ENCODE results near the gene SLCO3A1. TPM values are rescaled to one million over a fixed set of nuclear protein-coding genes. Genes with fewer than 3 reads are reported as not detected.

Gene SLCO3A1
- total RNA-seq, 1 experiment from 2014 or later: 9.1 TPM

DNA sequence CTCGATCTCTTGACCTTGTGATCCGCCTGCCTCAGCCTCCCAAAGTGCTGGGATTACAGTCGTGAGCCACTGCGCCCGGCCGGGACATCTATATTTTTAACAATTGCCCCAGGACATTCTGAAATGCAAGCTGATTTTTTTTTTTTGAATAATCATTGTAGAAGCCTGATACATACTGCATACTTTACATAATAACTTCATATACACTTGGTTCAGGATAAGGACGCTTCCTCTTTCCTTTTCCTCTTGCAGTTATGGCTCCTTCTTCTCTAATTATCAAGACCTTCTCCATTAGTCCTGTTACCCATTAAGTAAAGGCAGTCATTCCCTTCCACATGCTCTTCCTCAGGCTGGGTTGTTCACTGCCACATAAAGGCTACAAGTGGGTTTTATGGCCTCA is 58.3 kb downstream of the SLCO3A1 start:
- POLR2A ChIA-PET: no interaction called here
- Mint-ChIP-seq H3K4me1 (peaks cover 24% of the 10 kb centered on the region), H3K36me3 (no peaks in the 10 kb centered on the region), H3K9me3 (no peaks in the 10 kb centered on the region), H3K27ac (no peak overlapping the region), H3K27me3 (ENCODE audit: low read depth) (no peaks in the 10 kb centered on the region), H3K4me3 (no peak overlapping the region)
- TF ChIP-seq IRF2 (CRISPR knock-in tag; IDR thresholded peaks at IDR 0.05; ENCODE audit: borderline replicate concordance, low read depth) (no peak), GABPB1 (CRISPR knock-in tag; IDR thresholded peaks at IDR 0.05) (no peak), ZBTB21 (CRISPR knock-in tag; IDR thresholded peaks at IDR 0.05; ENCODE audit: borderline replicate concordance) (no peak), SP1 (CRISPR knock-in tag; conservative IDR thresholded peaks at IDR 0.05) (no peak), ZNF396 (CRISPR knock-in tag; IDR thresholded peaks at IDR 0.05; ENCODE audit: borderline replicate concordance) (no peak), NFYB (CRISPR knock-in tag; conservative IDR thresholded peaks at IDR 0.05; ENCODE audit: low read depth) (no peak), IRF1 (CRISPR knock-in tag; IDR thresholded peaks at IDR 0.05) (no peak)
- TF ChIP-seq, protein P1, sequence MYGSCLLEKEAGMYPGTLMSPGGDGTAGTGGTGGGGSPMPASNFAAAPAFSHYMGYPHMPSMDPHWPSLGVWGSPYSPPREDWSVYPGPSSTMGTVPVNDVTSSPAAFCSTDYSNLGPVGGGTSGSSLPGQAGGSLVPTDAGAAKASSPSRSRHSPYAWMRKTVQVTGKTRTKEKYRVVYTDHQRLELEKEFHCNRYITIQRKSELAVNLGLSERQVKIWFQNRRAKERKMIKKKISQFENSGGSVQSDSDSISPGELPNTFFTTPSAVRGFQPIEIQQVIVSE (CRISPR knock-in tag; IDR thresholded peaks at IDR 0.05; ENCODE audit: borderline replicate concordance): no peak
- TF ChIP-seq, protein P2, sequence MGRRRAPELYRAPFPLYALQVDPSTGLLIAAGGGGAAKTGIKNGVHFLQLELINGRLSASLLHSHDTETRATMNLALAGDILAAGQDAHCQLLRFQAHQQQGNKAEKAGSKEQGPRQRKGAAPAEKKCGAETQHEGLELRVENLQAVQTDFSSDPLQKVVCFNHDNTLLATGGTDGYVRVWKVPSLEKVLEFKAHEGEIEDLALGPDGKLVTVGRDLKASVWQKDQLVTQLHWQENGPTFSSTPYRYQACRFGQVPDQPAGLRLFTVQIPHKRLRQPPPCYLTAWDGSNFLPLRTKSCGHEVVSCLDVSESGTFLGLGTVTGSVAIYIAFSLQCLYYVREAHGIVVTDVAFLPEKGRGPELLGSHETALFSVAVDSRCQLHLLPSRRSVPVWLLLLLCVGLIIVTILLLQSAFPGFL (CRISPR knock-in tag; IDR thresholded peaks at IDR 0.05; ENCODE audit: borderline replicate concordance): no peak
- TF ChIP-seq, protein P3, sequence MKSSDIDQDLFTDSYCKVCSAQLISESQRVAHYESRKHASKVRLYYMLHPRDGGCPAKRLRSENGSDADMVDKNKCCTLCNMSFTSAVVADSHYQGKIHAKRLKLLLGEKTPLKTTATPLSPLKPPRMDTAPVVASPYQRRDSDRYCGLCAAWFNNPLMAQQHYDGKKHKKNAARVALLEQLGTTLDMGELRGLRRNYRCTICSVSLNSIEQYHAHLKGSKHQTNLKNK (CRISPR knock-in tag; IDR thresholded peaks at IDR 0.05): no peak
- TF ChIP-seq, protein P4, sequence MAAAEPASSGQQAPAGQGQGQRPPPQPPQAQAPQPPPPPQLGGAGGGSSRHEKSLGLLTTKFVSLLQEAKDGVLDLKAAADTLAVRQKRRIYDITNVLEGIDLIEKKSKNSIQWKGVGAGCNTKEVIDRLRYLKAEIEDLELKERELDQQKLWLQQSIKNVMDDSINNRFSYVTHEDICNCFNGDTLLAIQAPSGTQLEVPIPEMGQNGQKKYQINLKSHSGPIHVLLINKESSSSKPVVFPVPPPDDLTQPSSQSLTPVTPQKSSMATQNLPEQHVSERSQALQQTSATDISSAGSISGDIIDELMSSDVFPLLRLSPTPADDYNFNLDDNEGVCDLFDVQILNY (CRISPR knock-in tag; IDR thresholded peaks at IDR 0.05): no peak
- TF ChIP-seq, protein P5, sequence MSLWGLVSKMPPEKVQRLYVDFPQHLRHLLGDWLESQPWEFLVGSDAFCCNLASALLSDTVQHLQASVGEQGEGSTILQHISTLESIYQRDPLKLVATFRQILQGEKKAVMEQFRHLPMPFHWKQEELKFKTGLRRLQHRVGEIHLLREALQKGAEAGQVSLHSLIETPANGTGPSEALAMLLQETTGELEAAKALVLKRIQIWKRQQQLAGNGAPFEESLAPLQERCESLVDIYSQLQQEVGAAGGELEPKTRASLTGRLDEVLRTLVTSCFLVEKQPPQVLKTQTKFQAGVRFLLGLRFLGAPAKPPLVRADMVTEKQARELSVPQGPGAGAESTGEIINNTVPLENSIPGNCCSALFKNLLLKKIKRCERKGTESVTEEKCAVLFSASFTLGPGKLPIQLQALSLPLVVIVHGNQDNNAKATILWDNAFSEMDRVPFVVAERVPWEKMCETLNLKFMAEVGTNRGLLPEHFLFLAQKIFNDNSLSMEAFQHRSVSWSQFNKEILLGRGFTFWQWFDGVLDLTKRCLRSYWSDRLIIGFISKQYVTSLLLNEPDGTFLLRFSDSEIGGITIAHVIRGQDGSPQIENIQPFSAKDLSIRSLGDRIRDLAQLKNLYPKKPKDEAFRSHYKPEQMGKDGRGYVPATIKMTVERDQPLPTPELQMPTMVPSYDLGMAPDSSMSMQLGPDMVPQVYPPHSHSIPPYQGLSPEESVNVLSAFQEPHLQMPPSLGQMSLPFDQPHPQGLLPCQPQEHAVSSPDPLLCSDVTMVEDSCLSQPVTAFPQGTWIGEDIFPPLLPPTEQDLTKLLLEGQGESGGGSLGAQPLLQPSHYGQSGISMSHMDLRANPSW (CRISPR knock-in tag; conservative IDR thresholded peaks at IDR 0.05; ENCODE audit: low read depth): no peak
- CTCF ChIA-PET: no interaction called here
- no peak for DNase-seq (ENCODE audit: low spot score)
- ATAC-seq: no peak

DNA sequence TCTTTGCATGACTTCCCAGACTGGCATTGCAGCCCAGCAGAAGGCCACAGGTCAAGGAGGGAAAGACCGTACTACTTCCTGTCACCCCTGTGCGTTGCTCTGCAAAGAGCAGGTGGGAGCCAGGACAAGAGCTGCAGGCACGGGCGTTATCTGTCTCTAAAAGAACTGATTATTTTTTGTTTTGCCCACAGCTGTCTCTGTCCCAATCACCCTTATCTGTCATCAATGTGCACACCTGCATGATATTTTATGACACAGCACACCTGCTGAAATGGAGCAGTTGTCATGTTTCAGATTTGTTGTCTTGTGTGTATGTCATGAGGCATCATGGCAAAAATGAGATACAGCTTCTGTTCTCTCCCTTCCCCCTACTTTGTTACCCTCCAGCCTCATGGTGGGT is 58.8 kb downstream of the SLCO3A1 start:
- Mint-ChIP-seq H3K36me3 (no peaks in the 10 kb centered on the region), H3K4me1 (peaks cover 24% of the 10 kb centered on the region), H3K4me3 (no peak overlapping the region), H3K9me3 (no peaks in the 10 kb centered on the region), H3K27me3 (ENCODE audit: low read depth) (no peaks in the 10 kb centered on the region), H3K27ac (no peak overlapping the region; the same call in 1 of the 2 replicates)
- CTCF ChIA-PET: no interaction called here
- DNase-seq (ENCODE audit: low spot score) (no peak), ATAC-seq (no peak)
- TF ChIP-seq, protein P1 (CRISPR knock-in tag; IDR thresholded peaks at IDR 0.05; ENCODE audit: borderline replicate concordance): no peak
- TF ChIP-seq, protein P4 (CRISPR knock-in tag; IDR thresholded peaks at IDR 0.05): no peak
- TF ChIP-seq NFATC4 (CRISPR knock-in tag; IDR thresholded peaks at IDR 0.05) (no peak), ZNF396 (CRISPR knock-in tag; IDR thresholded peaks at IDR 0.05; ENCODE audit: borderline replicate concordance) (no peak), ETV6 (CRISPR knock-in tag; IDR thresholded peaks at IDR 0.05) (no peak), ATF6 (CRISPR knock-in tag; IDR thresholded peaks at IDR 0.05) (no peak)
- TF ChIP-seq, protein P6, sequence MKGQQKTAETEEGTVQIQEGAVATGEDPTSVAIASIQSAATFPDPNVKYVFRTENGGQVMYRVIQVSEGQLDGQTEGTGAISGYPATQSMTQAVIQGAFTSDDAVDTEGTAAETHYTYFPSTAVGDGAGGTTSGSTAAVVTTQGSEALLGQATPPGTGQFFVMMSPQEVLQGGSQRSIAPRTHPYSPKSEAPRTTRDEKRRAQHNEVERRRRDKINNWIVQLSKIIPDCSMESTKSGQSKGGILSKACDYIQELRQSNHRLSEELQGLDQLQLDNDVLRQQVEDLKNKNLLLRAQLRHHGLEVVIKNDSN (CRISPR knock-in tag; IDR thresholded peaks at IDR 0.05): no peak
- POLR2A ChIA-PET: no interaction called here
